CD4-positive, alpha-beta T cell treated with Interleukin-6 for 4 hours (primary cell): Measurements from ENCODE around the gene LMCD1.

ENCODE experiments used
- DNase-seq: peaks from one replicate; pipeline ENCODE4 v3.0.0-alpha.2; 2020; ENCODE audit warnings: mixed read lengths

The LMCD1 gene

GRCh38 chr3:8596321-8597218, 94.9 kb downstream of the LMCD1 start:
- no peak for DNase-seq

GRCh38 chr3:8597219-8597853, 95.7 kb downstream of the LMCD1 start:
- no peak for DNase-seq

GRCh38 chr3:8599146-8599545, 97.5 kb downstream of the LMCD1 start:
- DNase-seq = no peak

GRCh38 chr3:8600457-8600856, 98.8 kb downstream of the LMCD1 start:
- DNase-seq = no peak

GRCh38 chr3:8603115-8603710, 101.6 kb downstream of the LMCD1 start:
- no peak for DNase-seq

- DNase-seq = no peak
Observed at GRCh38 chr3:8604006-8604405, 102.4 kb downstream of the LMCD1 start.

- no peak for DNase-seq
Observed at GRCh38 chr3:8604988-8605387, 103.4 kb downstream of the LMCD1 start.

- DNase-seq = no peak
Observed at GRCh38 chr3:8606701-8607231, 105.1 kb downstream of the LMCD1 start.

GRCh38 chr3:8607234-8608040, 105.8 kb downstream of the LMCD1 start:
- DNase-seq = no peak

GRCh38 chr3:8608041-8608790, 106.6 kb downstream of the LMCD1 start:
- DNase-seq = no peak

- DNase-seq = no peak
Observed at GRCh38 chr3:8608791-8609467, 107.3 kb downstream of the LMCD1 start.

- DNase-seq = no peak
Observed at GRCh38 chr3:8610951-8611350, 109.3 kb downstream of the LMCD1 start.

GRCh38 chr3:8617921-8618320, 116.3 kb downstream of the LMCD1 start:
- no peak for DNase-seq

- DNase-seq = no peak
Observed at GRCh38 chr3:8618950-8619349, 117.3 kb downstream of the LMCD1 start.

- DNase-seq = no peak
Observed at GRCh38 chr3:8619548-8619947, 117.9 kb downstream of the LMCD1 start.

GRCh38 chr3:8621141-8621540, 119.5 kb downstream of the LMCD1 start:
- no peak for DNase-seq

- DNase-seq = no peak
Observed at GRCh38 chr3:8621872-8622271, 120.2 kb downstream of the LMCD1 start.

- peak; percentile 30 for DNase-seq
Observed at GRCh38 chr3:8622873-8623691, 121.5 kb downstream of the LMCD1 start.

GRCh38 chr3:8623741-8624140, 122.1 kb downstream of the LMCD1 start:
- no peak for DNase-seq
